Neural crest cell (in vitro differentiated cells): ENCODE results near the gene CCDC169. TPM values are rescaled to one million over a fixed set of nuclear protein-coding genes. Genes with fewer than 3 reads are reported as not detected.
"Not testable (repeated sequence)": the region's sequence is repeated elsewhere in the genome, so short reads cannot be mapped to it uniquely, and the experiment has no call there.

ENCODE experiments used
- DNase-seq: peaks from one replicate; pipeline ENCODE4 v3.0.0; 2021; ENCODE audit warnings: low read depth, mixed read lengths, low spot score
- H3K27ac Mint-ChIP-seq: one replicate; pipeline ENCODE4 v1.8.0; 2021; ENCODE audit warnings: mild to moderate bottlenecking, mixed read lengths; ENCODE audit not compliant: unreplicated experiment
- H3K27me3 Mint-ChIP-seq: 2 replicates; pipeline ENCODE4 v1.8.0; 2021; ENCODE audit warnings: low read depth, mild to moderate bottlenecking, mixed read lengths
- H3K36me3 Mint-ChIP-seq: 2 replicates; pipeline ENCODE4 v1.8.0; 2021; ENCODE audit warnings: low read depth, mild to moderate bottlenecking, mixed read lengths
- H3K4me1 Mint-ChIP-seq: 2 replicates; pipeline ENCODE4 v1.8.0; 2021; ENCODE audit warnings: mixed read lengths
- H3K4me3 Mint-ChIP-seq: one replicate; pipeline ENCODE4 v1.8.0; 2021; ENCODE audit warnings: mild to moderate bottlenecking, mixed read lengths
- H3K9me3 Mint-ChIP-seq: 2 replicates; pipeline ENCODE4 v1.8.0; 2021; ENCODE audit warnings: mixed read lengths
- total RNA-seq: library from RNA; stranded (reverse); gene quantifications from 2 replicates; pipeline ENCODE4 v1.2.1, GENCODE V29; 2021
- TF ChIP-seq, protein P1 (sequence below): fragments of 200-600 bp; sonication (generic); conservative IDR thresholded peaks from 2 replicates; pipeline ENCODE4 v1.5.0; 2021; ENCODE audit warnings: antibody characterized with exemption, mild to moderate bottlenecking

The CCDC169 gene
- total RNA-seq, 1 donor from 2014 or later = 1.7 TPM

DNA sequence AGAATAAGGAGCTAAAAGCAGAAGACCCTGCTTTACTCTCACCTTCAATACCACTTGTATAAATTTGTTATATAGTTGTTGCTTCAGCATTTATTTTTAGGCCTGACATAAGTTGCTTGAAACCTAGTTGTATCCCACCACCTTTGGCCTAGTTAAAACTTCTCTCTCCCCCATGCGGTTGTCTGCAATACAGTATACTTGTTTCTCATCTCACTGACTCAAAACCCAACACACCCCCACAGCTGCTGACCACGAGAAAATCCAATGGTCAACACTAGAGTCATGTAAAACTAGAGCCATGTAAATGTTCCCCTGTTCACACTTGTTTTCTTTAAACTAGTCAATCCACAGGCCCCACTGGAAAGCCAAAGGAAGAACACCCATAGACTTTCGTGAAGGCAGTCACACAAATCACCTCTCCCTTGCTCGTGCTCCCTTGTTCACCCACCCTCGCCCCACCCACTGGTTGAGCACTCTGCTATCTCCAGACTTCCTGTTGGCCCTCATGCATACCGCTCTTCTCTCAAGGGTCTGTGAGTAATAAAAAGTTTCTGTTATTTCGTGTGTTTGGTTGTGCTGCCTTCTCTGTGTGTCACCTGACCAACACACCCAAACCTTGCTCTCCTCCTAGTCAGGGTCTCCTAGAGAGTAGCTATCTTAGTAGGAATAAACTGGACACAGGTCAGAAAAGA lies 12.9 kb upstream of the CCDC169 start:
- no peak for DNase-seq

DNA sequence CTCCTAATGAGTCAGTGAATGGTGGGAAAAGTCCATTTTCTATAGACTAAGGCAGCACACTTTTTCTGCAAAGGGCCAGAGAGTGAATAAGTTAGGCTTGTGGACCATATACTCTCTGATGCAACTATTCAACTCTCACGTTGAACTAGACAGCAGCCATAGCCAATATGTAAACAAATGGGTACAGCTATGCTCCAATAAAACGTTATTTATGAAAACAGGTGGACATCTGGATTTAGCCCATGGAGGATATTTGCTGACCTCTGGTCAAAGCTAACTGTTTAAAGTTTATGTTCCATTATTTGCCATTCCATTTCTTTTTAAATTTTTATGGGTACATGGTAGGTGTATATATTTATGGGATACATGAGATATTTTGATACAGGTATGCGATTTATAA lies 4.7 kb upstream of the CCDC169 start:
- no peak overlapping the region for H3K4me3 Mint-ChIP-seq
- H3K9me3 Mint-ChIP-seq = peaks cover 7% of the 10 kb centered on the region
- H3K27ac Mint-ChIP-seq = no peak overlapping the region

More for the DNA sequence above, 12.9 kb upstream of the CCDC169 start:
- Mint-ChIP-seq H3K27me3 (no peaks in the 10 kb centered on the region), H3K9me3 (no peaks in the 10 kb centered on the region), H3K36me3 (peaks cover 31% of the 10 kb centered on the region), H3K4me1 (no peaks in the 10 kb centered on the region), H3K4me3 (no peak overlapping the region), H3K27ac (no peak overlapping the region)
- TF ChIP-seq, protein P1, sequence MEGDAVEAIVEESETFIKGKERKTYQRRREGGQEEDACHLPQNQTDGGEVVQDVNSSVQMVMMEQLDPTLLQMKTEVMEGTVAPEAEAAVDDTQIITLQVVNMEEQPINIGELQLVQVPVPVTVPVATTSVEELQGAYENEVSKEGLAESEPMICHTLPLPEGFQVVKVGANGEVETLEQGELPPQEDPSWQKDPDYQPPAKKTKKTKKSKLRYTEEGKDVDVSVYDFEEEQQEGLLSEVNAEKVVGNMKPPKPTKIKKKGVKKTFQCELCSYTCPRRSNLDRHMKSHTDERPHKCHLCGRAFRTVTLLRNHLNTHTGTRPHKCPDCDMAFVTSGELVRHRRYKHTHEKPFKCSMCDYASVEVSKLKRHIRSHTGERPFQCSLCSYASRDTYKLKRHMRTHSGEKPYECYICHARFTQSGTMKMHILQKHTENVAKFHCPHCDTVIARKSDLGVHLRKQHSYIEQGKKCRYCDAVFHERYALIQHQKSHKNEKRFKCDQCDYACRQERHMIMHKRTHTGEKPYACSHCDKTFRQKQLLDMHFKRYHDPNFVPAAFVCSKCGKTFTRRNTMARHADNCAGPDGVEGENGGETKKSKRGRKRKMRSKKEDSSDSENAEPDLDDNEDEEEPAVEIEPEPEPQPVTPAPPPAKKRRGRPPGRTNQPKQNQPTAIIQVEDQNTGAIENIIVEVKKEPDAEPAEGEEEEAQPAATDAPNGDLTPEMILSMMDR = no peak

DNA sequence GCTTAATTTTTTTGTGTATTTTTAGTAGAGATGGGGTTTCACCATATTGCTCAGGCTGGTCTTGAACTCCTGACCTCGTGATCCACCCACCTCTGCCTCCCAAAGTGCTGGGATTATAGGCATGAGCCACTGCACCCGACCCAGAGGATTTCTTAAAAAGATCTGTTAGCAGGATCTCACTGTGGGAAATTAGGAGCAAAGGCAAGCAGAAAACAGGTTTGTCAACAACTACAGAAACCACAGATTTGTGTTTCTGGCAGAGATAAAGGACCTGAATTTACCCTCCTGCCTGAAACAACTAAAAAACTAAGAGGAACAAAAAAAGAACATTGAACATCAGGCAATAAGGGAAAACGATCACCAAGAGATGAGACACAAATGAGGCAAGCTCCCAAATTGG lies 1.9 kb upstream of the CCDC169 start:
- H3K4me3 Mint-ChIP-seq, H3K27ac Mint-ChIP-seq, H3K9me3 Mint-ChIP-seq, DNase-seq: not testable (repeated sequence)
- H3K36me3 Mint-ChIP-seq = peaks cover 21% of the 10 kb centered on the region
- H3K4me1 Mint-ChIP-seq = peaks cover 16% of the 10 kb centered on the region
- peaks cover 66% of the 10 kb centered on the region for H3K27me3 Mint-ChIP-seq

More for the DNA sequence above, 4.7 kb upstream of the CCDC169 start:
- H3K36me3 Mint-ChIP-seq = peaks cover 27% of the 10 kb centered on the region
- no peak for DNase-seq
- peaks cover 12% of the 10 kb centered on the region for H3K4me1 Mint-ChIP-seq
- H3K27me3 Mint-ChIP-seq = peaks cover 50% of the 10 kb centered on the region
- TF ChIP-seq, protein P1 = no peak

DNA sequence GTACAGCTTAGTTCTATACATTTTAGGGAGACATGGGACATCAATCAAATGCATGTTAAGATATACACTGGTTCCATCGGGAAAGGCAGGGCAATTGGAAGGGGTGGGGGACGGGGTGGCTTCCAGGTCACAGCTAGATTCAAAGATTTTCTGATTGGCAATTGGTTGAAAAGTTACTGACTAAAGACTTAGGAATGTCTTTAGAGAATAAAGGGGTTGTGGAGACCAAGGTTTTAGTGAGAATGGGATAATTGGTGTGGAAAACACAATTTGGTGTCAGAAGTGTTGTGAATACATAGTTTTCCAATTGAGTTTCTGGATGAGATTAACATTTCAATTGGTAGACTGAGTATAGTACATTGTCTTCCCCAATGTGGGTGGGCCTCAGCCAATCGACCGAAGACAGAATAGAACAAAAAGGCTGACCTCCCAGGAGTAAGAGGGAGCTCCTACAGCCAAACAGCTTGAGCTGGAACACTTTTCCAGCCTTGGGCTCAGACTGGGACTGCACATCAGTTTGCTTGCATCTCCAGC lies 988 bp upstream of the CCDC169 start:
- Mint-ChIP-seq H3K36me3 (peaks cover 19% of the 10 kb centered on the region), H3K27ac (peak overlapping the region; percentile 57), H3K4me3 (peak overlapping the region; percentile 86), H3K9me3 (peaks cover 7% of the 10 kb centered on the region), H3K27me3 (peaks cover 70% of the 10 kb centered on the region), H3K4me1 (peaks cover 16% of the 10 kb centered on the region)
- no peak for DNase-seq
- TF ChIP-seq, protein P1 = no peak

DNA sequence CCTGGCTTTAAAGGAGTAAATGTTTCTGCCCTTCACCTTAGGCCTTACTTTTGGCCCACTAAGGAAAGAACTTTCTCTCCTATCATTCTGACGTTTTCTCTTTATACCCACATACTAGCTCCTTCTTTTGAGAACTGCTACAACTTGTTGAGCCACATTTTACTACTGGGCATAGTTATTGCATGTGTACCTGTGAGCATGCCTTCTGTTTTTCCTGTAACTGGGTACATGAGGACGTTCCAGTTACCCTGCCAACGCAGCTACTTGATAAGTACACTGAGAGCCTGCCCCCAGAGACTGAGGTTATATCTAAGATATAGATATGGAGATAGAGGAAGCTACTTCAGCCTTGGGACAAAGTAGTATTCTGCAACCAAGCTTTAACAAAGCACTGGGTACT lies 3.5 kb downstream of the CCDC169 start:
- Mint-ChIP-seq H3K27me3 (peaks cover 49% of the 10 kb centered on the region), H3K9me3 (peaks cover 9% of the 10 kb centered on the region), H3K36me3 (peaks cover 17% of the 10 kb centered on the region), H3K4me3 (no peak overlapping the region), H3K4me1 (peaks cover 16% of the 10 kb centered on the region), H3K27ac (no peak overlapping the region)
- DNase-seq = no peak
- TF ChIP-seq, protein P1 = no peak

DNA sequence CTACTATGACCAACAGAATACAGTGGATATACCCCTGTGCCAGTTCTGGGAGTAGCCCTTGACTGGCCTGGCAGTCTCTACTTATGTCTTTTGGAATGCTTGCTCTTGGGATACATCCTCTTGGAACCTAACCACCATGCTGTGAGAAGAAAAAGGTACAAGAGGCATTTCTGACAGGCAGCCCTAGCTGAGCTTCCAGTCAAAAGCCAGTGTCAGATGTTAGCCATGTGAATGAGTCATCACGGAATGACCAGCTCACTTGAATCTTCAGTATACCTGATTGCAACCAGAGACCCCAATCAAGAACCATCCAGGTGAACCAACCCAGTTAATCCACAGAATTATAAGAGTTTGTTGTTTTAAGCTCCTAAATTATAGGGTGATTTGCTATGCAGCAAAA lies 4.1 kb downstream of the CCDC169 start:
- peaks cover 13% of the 10 kb centered on the region for H3K36me3 Mint-ChIP-seq
- peaks cover 5% of the 10 kb centered on the region for H3K9me3 Mint-ChIP-seq
- TF ChIP-seq, protein P1 = no peak
- H3K27me3 Mint-ChIP-seq = peaks cover 43% of the 10 kb centered on the region
- H3K27ac Mint-ChIP-seq = no peak overlapping the region
- H3K4me1 Mint-ChIP-seq = peaks cover 10% of the 10 kb centered on the region
- DNase-seq = no peak
- no peak overlapping the region for H3K4me3 Mint-ChIP-seq
